Activated naive CD4-positive, alpha-beta T cell treated with anti-CD3 and anti-CD28 coated beads for 36 hours (primary cell): ENCODE results near the gene WDR91. TPM values are rescaled to one million over a fixed set of nuclear protein-coding genes. Genes with fewer than 3 reads are reported as not detected.
"Not testable (repeated sequence)": the region's sequence is repeated elsewhere in the genome, so short reads cannot be mapped to it uniquely, and the experiment has no call there.

ENCODE experiments used
- CTCF ChIA-PET: fragments of 350-600 bp; sonication (Branson Sonifier 250); formaldehyde crosslinking; loops from one replicate; lab custom pipeline; 2021; ENCODE audit warnings: antibody characterized with exemption; lab: Charles Lee
- DNase-seq: peaks from one replicate; pipeline ENCODE4 v3.0.0-alpha.2; 2020
- H3K27ac Mint-ChIP-seq: one replicate; pipeline ENCODE4 v1.8.0; 2021; ENCODE audit warnings: mild to moderate bottlenecking, mixed read lengths
- H3K27me3 Mint-ChIP-seq: one replicate; pipeline ENCODE4 v1.8.0; 2021; ENCODE audit warnings: low read depth, mixed read lengths
- H3K36me3 Mint-ChIP-seq: one replicate; pipeline ENCODE4 v1.8.0; 2021; ENCODE audit warnings: low read depth, mixed read lengths
- H3K4me1 Mint-ChIP-seq: one replicate; pipeline ENCODE4 v1.8.0; 2021; ENCODE audit warnings: low read depth, mixed read lengths
- H3K4me3 Mint-ChIP-seq: one replicate; pipeline ENCODE4 v1.8.0; 2021; ENCODE audit warnings: mild to moderate bottlenecking, moderate library complexity, mixed read lengths
- H3K9me3 Mint-ChIP-seq: one replicate; pipeline ENCODE4 v1.8.0; 2021; ENCODE audit warnings: mixed read lengths
- intact Hi-C: fragments of 100-400 bp; cut with micrococcal nuclease; formaldehyde crosslinking; loops from one replicate; pipeline ENCODE4 v1.15.1; 2023
- total RNA-seq, 2 experiments: library from RNA; stranded (reverse); gene quantifications; one replicate each; pipeline ENCODE4 v1.2.3, GENCODE V29; 2021

WDR91 gene
- total RNA-seq, 2 experiments from 2014 or later, result 10.6 to 11.1 TPM

- no peak for DNase-seq
- Mint-ChIP-seq H3K27ac (no peak overlapping the region), H3K36me3 (peaks cover 63% of the 10 kb centered on the region), H3K4me3 (no peak overlapping the region), H3K27me3 (no peaks in the 10 kb centered on the region), H3K9me3 (peaks cover 36% of the 10 kb centered on the region), H3K4me1 (no peaks in the 10 kb centered on the region)
- intact Hi-C loops, result no loop called here
- CTCF ChIA-PET, result interaction anchor here (0.7 kb wide), 1 partner anchor 12 kb away, joined by 3 read pairs; no protein-coding TSS in a partner anchor
Measured at GRCh38 chr7:135181929-135182678, 29.2 kb downstream of the WDR91 start.

DNA sequence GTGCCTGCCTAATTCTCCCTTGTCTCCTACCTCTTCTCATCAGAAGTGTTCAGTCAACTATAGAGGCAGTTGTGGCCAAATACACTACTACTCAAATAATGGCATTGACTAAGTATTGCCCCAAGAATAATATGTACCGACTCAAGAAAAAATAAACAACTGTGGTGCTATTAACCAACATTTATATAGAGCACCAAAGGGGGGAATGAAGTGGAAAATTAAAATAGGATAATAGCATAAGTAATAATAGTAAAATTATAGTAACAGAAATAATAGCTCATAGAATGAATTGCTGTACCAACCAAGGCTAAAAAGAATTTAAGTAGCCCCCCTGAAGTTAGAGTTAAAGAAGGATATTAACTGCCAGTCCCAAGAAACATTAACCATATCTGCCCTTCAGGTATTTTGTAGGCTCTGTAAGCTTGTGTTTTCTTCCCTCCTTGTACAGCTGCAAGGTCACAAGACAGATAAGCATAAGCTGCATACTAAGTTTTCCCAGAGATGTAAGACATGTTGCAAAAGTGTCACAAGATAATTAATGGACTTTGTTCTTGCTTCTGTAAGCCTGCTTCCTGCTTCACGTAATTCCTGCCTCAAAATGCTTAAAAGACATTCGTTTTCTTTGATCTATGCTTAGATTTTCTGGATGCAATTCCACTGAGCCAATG, 29.9 kb downstream of the WDR91 start:
- DNase-seq, result no peak
- Mint-ChIP-seq H3K27me3 (no peaks in the 10 kb centered on the region), H3K36me3 (peaks cover 58% of the 10 kb centered on the region), H3K4me1 (no peaks in the 10 kb centered on the region), H3K9me3 (peaks cover 36% of the 10 kb centered on the region), H3K27ac (no peak overlapping the region), H3K4me3 (no peak overlapping the region)
- intact Hi-C loops, result no loop called here
- CTCF ChIA-PET, result no interaction called here

DNA sequence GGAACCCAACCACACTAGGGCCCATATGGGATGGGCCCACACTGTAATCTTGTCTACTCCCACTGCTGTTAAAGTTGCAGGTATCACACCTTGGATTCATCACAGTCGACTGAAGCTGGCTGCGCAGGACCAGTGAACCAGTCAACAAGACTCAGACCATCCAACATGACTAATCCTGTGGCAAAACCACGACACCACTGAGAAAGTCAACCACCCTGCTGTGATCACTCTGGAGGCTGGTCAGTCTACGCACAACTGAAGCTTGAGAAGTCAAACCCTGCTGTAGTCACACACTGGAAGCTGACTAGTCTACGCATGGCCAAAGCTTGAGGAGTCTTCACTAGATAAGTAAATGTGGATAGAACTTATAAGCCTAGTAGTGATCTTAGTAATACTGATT, 31.2 kb downstream of the WDR91 start:
- Mint-ChIP-seq H3K27me3 (no peaks in the 10 kb centered on the region), H3K4me3 (no peak overlapping the region), H3K36me3 (peaks cover 48% of the 10 kb centered on the region), H3K27ac (no peak overlapping the region), H3K9me3 (peaks cover 36% of the 10 kb centered on the region), H3K4me1 (no peaks in the 10 kb centered on the region)
- CTCF ChIA-PET, result interaction anchor here (0.8 kb wide), 1 partner anchor 9 kb away, joined by 3 read pairs; the partner anchor contains the start of gene CYREN
- no peak for DNase-seq
- intact Hi-C loops, result no loop called here

- H3K36me3 Mint-ChIP-seq, result peaks cover 42% of the 10 kb centered on the region
- no peak overlapping the region for H3K4me3 Mint-ChIP-seq
- no peak for DNase-seq
- H3K27ac Mint-ChIP-seq, result no peak overlapping the region
- intact Hi-C loops, result no loop called here
- H3K4me1 Mint-ChIP-seq, result no peaks in the 10 kb centered on the region
- H3K9me3 Mint-ChIP-seq, result peaks cover 36% of the 10 kb centered on the region
- CTCF ChIA-PET, result no interaction called here
- no peaks in the 10 kb centered on the region for H3K27me3 Mint-ChIP-seq
Measured at GRCh38 chr7:135179321-135179925, 31.9 kb downstream of the WDR91 start.

DNA sequence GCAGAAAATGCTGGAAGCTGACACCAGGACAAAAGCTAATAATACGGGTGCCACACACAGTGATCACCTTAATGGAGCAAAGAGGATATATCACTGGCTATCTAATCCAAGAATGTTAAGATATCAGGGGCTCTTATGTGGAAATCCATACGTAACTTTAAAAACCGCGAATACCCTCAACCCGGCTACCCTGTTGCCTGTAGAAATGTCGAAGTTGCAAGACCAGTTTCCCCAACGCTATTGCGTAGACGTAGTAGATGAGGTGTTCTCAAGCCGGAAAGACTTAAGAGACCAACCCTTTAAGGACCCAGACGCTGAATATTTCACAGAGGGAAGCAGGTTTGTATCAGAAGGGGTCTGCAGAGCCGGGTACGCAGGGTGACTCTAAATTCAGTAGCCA, 33.0 kb downstream of the WDR91 start:
- Mint-ChIP-seq H3K4me1 (no peaks in the 10 kb centered on the region), H3K4me3 (no peak overlapping the region), H3K9me3 (peaks cover 28% of the 10 kb centered on the region), H3K27me3 (no peaks in the 10 kb centered on the region), H3K36me3 (peaks cover 32% of the 10 kb centered on the region), H3K27ac (no peak overlapping the region)
- intact Hi-C loops, result no loop called here
- CTCF ChIA-PET, result interaction anchor here (0.9 kb wide), 1 partner anchor 32 kb away, joined by 4 read pairs; no protein-coding TSS in a partner anchor
- DNase-seq, result no peak

- no peak overlapping the region for H3K4me3 Mint-ChIP-seq
- CTCF ChIA-PET, result interaction anchor here (0.9 kb wide), 1 partner anchor 9 kb away, joined by 3 read pairs; no protein-coding TSS in a partner anchor
- H3K9me3 Mint-ChIP-seq, result peaks cover 19% of the 10 kb centered on the region
- peaks cover under 1% of the 10 kb centered on the region for H3K4me1 Mint-ChIP-seq
- no peak for DNase-seq
- intact Hi-C loops, result no loop called here
- H3K27me3 Mint-ChIP-seq, result no peaks in the 10 kb centered on the region
- H3K27ac Mint-ChIP-seq, result no peak overlapping the region
- peaks cover 20% of the 10 kb centered on the region for H3K36me3 Mint-ChIP-seq
Measured at GRCh38 chr7:135177028-135177696, 34.2 kb downstream of the WDR91 start.

- peaks cover 9% of the 10 kb centered on the region for H3K9me3 Mint-ChIP-seq
- H3K4me3 Mint-ChIP-seq, result no peak overlapping the region
- DNase-seq, result no peak
- H3K36me3 Mint-ChIP-seq, result peaks cover 9% of the 10 kb centered on the region
- no peaks in the 10 kb centered on the region for H3K27me3 Mint-ChIP-seq
- peaks cover 8% of the 10 kb centered on the region for H3K4me1 Mint-ChIP-seq
- CTCF ChIA-PET, result interaction anchor here (0.9 kb wide), 1 partner anchor 10 kb away, joined by 3 read pairs; no protein-coding TSS in a partner anchor
- no peak overlapping the region for H3K27ac Mint-ChIP-seq
- intact Hi-C loops, result no loop called here
Measured at GRCh38 chr7:135175931-135176330, 35.4 kb downstream of the WDR91 start.

DNA sequence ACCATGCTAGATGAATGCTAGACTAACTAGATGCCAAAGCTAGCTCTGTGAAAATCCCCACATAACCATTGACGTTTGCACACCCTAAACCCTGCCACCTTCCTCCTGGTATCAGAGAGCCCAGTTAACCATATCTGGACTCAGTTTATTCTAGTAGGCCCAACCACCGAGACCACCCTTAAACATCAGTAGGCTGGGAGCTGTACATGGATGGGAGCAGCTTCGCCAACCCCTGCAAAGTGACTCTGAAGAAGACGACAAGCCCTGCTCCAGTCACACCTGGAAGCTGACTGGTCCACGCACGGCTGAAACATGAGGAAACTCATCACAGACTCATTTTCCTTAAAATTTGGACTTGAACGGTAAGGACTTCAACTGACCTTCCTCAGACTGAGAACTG, 36.4 kb downstream of the WDR91 start:
- CTCF ChIA-PET, result no interaction called here
- Mint-ChIP-seq H3K36me3 (peaks cover 2% of the 10 kb centered on the region), H3K4me3 (no peak overlapping the region), H3K9me3 (peaks cover 3% of the 10 kb centered on the region), H3K27ac (no peak overlapping the region), H3K27me3 (no peaks in the 10 kb centered on the region), H3K4me1 (peaks cover 11% of the 10 kb centered on the region)
- DNase-seq, result no peak
- intact Hi-C loops, result loop anchor here (5.0 kb wide), 1 partner anchor 423 kb away; no protein-coding TSS in a partner anchor

- H3K4me3 Mint-ChIP-seq, H3K27ac Mint-ChIP-seq, H3K27me3 Mint-ChIP-seq, H3K9me3 Mint-ChIP-seq, DNase-seq: not testable (repeated sequence)
- Mint-ChIP-seq H3K36me3 (peaks cover 11% of the 10 kb centered on the region), H3K4me1 (peaks cover 20% of the 10 kb centered on the region)
- intact Hi-C loops, result loop anchor here (5.0 kb wide), 1 partner anchor 422 kb away; no protein-coding TSS in a partner anchor
- CTCF ChIA-PET, result interaction anchor here (0.6 to 0.7 kb wide), 3 partner anchors 14 to 533 kb away, joined by 4 to 8 read pairs (median 4); no protein-coding TSS in a partner anchor
Measured at GRCh38 chr7:135173916-135174315, 37.4 kb downstream of the WDR91 start.

- Mint-ChIP-seq H3K4me3 (peak overlapping the region; percentile 60), H3K4me1 (peaks cover 39% of the 10 kb centered on the region), H3K36me3 (peaks cover 30% of the 10 kb centered on the region), H3K27ac (peak overlapping the region; percentile 80)
- intact Hi-C loops, result loop anchor here (2.0 to 5.0 kb wide), 3 partner anchors 225 to 739 kb away; no protein-coding TSS in a partner anchor
- H3K27me3 Mint-ChIP-seq, DNase-seq, H3K9me3 Mint-ChIP-seq: not testable (repeated sequence)
- CTCF ChIA-PET, result interaction anchor here (0.6 to 4.9 kb wide), 12 partner anchors 24 to 975 kb away, joined by 3 to 61 read pairs (median 3); partner anchors contain the start of genes AGBL3, TMEM140 and WDR91
Measured at GRCh38 chr7:135171581-135172291, 39.6 kb downstream of the WDR91 start.

- Mint-ChIP-seq H3K4me1 (peaks cover 43% of the 10 kb centered on the region), H3K27ac (peak overlapping the region; percentile 95), H3K36me3 (peaks cover 37% of the 10 kb centered on the region), H3K4me3 (peak overlapping the region; percentile 89)
- H3K9me3 Mint-ChIP-seq, H3K27me3 Mint-ChIP-seq, DNase-seq: not testable (repeated sequence)
- intact Hi-C loops, result loop anchor here (1.0 to 5.0 kb wide), 12 partner anchors 40 to 738 kb away; partner anchors contain the start of genes AGBL3, BPGM and WDR91
- CTCF ChIA-PET, result interaction anchor here (0.6 to 4.9 kb wide), 13 partner anchors 9 to 705 kb away, joined by 3 to 61 read pairs (median 3); partner anchors contain the start of genes AGBL3, TMEM140 and WDR91
Measured at GRCh38 chr7:135170998-135171481, 40.3 kb downstream of the WDR91 start.
